GM21367 (cell line): ENCODE measurements around the gene EEF2K.

Source experiments
- ATAC-seq: cut with Tn5 transposase; IDR thresholded peaks from one replicate; pipeline ENCODE4 v1.9.1; 2021; ENCODE audit not compliant: unreplicated experiment

The EEF2K gene

GRCh38 chr16:22239131-22239805, 33.2 kb downstream of the EEF2K start:
- no peak for ATAC-seq

GRCh38 chr16:22240023-22240710, 34.1 kb downstream of the EEF2K start:
- ATAC-seq, result no peak

- no peak for ATAC-seq
Observed at GRCh38 chr16:22250522-22250921, 44.4 kb downstream of the EEF2K start.

- no peak for ATAC-seq
Observed at GRCh38 chr16:22252317-22252716, 46.2 kb downstream of the EEF2K start.

GRCh38 chr16:22253272-22253671, 47.2 kb downstream of the EEF2K start:
- ATAC-seq, result no peak

- no peak for ATAC-seq
Observed at GRCh38 chr16:22255335-22255734, 49.3 kb downstream of the EEF2K start.

- ATAC-seq, result no peak
Observed at GRCh38 chr16:22257440-22257839, 51.4 kb downstream of the EEF2K start.

- ATAC-seq, result no peak
Observed at GRCh38 chr16:22260490-22260889, 54.4 kb downstream of the EEF2K start.

GRCh38 chr16:22262460-22262859, 56.4 kb downstream of the EEF2K start:
- ATAC-seq, result no peak

- ATAC-seq, result no peak
Observed at GRCh38 chr16:22264786-22265185, 58.7 kb downstream of the EEF2K start.

- ATAC-seq, result no peak
Observed at GRCh38 chr16:22265351-22265750, 59.3 kb downstream of the EEF2K start.

GRCh38 chr16:22266546-22266945, 60.5 kb downstream of the EEF2K start:
- no peak for ATAC-seq

GRCh38 chr16:22267764-22268163, 61.7 kb downstream of the EEF2K start:
- no peak for ATAC-seq

GRCh38 chr16:22270525-22270924, 64.4 kb downstream of the EEF2K start:
- ATAC-seq, result no peak

- ATAC-seq, result no peak
Observed at GRCh38 chr16:22272870-22273650, 67.0 kb downstream of the EEF2K start.

GRCh38 chr16:22274916-22275315, 68.8 kb downstream of the EEF2K start:
- ATAC-seq, result no peak

GRCh38 chr16:22278441-22279230, 72.6 kb downstream of the EEF2K start:
- ATAC-seq, result no peak

GRCh38 chr16:22282254-22282892, 76.3 kb downstream of the EEF2K start:
- no peak for ATAC-seq

- ATAC-seq, result no peak
Observed at GRCh38 chr16:22284637-22285036, 78.6 kb downstream of the EEF2K start.

- ATAC-seq, result no peak
Observed at GRCh38 chr16:22285080-22285479, 79.0 kb downstream of the EEF2K start.

GRCh38 chr16:22291020-22291419, 84.9 kb downstream of the EEF2K start:
- ATAC-seq, result no peak
